RKO (cell line): ENCODE results near the gene TOP2B.

Experiments
- DNase-seq: peaks from one replicate; pipeline ENCODE4 v3.0.0-alpha.2; 2016; ENCODE audit warnings: low spot score

Gene TOP2B, protein sequence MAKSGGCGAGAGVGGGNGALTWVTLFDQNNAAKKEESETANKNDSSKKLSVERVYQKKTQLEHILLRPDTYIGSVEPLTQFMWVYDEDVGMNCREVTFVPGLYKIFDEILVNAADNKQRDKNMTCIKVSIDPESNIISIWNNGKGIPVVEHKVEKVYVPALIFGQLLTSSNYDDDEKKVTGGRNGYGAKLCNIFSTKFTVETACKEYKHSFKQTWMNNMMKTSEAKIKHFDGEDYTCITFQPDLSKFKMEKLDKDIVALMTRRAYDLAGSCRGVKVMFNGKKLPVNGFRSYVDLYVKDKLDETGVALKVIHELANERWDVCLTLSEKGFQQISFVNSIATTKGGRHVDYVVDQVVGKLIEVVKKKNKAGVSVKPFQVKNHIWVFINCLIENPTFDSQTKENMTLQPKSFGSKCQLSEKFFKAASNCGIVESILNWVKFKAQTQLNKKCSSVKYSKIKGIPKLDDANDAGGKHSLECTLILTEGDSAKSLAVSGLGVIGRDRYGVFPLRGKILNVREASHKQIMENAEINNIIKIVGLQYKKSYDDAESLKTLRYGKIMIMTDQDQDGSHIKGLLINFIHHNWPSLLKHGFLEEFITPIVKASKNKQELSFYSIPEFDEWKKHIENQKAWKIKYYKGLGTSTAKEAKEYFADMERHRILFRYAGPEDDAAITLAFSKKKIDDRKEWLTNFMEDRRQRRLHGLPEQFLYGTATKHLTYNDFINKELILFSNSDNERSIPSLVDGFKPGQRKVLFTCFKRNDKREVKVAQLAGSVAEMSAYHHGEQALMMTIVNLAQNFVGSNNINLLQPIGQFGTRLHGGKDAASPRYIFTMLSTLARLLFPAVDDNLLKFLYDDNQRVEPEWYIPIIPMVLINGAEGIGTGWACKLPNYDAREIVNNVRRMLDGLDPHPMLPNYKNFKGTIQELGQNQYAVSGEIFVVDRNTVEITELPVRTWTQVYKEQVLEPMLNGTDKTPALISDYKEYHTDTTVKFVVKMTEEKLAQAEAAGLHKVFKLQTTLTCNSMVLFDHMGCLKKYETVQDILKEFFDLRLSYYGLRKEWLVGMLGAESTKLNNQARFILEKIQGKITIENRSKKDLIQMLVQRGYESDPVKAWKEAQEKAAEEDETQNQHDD (N-terminal part only)

DNA sequence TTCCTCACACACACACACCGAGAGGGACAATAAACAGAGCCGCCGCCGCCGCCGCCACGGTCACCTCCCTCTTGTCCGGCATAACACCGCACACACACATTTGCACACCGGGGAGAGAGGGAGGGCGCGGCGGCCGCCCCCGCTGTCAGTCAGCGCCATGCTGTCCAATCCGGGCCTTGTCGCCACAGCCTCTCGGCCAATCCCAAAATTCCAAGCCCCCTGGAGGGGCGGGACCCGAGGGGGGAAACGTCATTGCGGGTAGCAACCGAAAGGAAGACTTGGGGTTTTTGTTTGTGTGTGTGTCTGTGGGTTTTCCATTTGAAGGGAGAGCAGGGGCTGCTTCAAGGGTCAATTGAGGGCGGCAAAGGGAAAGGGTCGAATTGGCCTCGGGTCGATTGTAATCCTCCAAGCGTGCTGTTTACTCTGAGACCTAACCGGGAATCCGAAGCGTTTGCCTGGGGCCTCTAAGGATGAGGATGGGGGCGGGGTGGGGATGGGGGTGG is at the start of gene TOP2B:
Gene TOP2B (minus strand): TSS at position 96 of the 503 bp plus-strand sequence. CDS start 610 bp downstream, outside the sequence.
- DNase-seq: peak; percentile 94

DNA sequence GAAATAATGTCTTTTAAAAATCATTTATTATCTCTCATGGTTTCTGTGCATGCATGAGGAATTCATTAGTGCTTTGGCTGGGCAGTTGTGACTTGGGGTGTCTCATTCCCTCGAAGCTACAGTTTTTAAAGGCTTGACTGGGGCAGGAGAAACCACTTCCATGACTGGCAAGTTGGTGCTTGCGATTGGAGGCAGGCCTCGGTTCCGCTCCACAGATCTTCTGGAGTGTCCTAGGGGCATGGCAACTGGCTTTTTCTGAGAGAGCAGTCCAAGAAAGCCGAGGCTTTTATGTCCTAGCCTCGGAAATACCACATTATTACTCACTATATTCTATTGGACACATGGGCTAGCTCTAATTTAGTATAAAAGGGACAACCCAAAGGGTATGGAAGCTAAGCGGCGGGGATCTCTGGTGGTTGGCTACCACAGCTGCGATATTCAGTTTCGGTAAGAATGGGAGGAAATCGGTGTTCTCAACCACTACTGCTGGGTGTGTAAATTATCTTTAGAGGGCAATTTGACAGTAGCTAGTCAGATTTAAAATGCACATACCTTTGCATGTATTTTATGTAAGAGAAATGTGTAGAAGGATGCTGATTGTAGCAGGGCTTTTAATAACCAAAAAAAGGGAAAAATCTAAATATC is 48.8 kb upstream of the TOP2B start:
- DNase-seq: no peak

DNA sequence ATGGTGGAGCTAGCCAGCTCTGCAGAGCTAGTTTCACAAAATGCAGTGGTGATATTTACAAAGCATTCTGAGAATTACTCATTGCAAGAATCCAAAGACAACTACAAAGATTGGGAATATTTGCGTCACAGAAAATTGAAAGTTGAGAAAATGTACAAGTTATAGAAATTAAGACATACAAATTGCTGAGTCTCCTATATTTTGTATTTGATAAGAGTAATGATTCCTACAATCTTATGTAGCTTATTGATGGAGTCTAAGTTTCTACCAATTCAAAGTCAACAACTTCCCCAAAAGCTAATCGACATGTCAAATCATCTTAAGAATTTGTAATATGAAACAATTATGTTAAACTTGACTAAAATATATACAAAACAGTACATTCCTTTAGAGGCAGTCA is 46.4 kb upstream of the TOP2B start:
- DNase-seq: no peak

DNA sequence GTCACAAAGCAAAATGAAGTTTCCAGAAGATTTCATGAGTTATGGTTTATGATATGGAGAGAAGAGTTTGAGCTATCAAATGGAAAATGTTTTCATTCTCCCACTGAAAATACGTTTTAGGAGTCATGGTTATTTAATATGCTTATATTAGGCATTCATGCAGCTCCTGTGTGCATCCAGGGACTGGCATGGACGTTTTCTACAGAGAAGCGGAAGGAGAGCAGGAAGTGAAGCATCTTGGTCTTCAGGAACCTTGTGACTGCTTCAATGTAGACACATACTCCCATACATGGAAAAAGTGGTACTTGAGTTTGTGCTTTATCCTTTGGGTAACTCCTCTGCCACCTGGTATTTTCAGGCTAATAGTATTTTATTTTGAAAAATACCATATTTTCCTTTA is 43.3 kb upstream of the TOP2B start:
- no peak for DNase-seq

DNA sequence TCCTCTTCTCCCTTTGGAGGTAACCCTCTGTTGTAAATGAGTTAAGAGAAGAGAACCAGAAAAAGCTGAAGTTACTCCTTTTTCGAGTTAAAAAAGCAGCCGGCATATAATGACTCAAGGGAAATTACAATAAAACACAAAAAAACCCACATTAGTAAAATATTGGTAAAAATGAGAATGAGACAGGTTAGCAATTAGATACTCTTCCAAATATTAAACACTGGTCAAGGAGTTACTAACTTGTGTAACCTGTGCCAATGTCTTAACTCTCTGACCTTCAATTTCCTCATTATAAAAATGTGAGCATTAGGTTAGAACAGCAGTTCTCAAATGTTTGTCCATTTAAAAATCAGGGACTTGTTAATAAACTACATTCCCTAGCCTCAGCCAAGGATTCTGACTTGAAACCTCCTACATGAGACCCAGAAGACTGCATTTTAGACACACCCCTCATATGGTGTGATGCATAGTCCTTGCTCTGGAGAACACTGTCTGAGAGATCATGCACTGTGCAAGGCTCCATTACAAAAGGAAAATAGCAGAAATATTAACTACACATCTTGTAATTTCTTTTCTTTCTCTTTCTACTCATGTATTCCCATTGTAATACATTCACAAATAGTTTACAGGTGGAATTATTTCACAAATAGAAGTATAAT is 42.7 kb upstream of the TOP2B start:
- DNase-seq: no peak

DNA sequence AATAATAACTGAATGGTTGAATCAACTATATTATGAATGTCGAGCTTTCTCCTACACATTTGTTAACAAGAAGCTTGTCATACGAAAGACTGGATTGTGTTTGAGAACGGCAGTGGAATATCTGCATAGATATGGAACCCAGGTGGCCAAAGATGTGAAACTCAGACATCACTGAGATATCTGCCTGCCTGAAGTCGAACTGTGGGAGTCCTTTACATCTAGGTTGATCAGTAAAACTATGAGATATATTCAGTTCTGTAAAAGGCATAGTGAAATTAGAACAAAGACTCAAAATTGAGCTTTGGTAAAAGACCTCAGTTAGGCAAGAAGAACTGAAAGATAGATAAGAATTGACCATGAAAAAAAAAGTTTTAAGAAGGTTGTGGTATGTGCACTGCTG is 41.5 kb upstream of the TOP2B start:
- DNase-seq: no peak

DNA sequence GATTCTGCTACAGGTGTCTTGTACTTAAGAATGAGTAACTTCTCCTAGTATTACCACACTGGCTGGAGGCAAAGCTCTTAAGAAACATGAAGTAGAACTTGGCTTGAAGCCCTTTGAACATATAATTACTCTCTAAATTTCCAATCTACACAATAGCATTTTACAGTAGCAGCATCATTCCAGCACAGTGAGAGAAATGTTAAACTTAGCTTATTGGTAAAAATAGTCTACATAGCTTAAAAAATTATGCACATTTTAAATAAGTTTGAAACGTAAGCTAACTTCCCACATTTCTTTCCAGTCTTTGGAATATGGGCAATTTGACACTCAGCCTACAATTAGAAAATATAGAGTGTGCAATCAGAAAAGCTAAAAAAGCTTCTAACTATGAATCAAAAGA is 32.8 kb upstream of the TOP2B start:
- DNase-seq: no peak

DNA sequence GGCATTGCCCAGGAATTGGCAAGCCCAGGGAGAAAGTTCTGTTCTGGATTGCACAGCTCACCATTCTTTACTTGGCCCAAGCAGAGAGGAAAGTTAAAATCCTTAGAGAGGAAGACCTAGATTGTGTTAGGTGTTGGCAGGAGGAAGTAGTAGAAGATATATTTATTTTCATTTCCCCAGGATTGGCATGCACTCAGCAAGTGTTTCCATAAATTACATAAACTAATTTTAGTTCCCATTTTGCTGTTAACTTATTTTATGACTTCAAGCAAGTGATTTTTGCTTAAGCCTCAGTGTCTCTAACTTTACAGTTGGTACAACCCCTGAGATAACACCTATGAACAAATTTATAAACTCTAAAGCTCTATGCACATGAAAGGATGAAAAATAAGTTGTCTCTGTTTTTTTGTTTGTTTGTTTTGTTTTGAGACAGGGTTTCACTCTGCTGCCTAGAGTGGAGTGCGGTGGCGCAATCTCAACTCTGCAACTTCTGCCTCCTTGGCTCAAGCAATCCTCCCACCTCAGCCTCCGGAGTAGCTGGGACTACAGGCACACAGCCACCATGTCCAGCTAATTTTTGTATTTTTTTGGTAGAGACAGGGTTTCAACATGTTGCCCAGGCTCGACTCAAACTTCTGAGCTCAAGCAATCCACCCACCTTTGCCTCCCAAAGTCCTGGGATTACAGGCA is 31.2 kb upstream of the TOP2B start:
- no peak for DNase-seq

DNA sequence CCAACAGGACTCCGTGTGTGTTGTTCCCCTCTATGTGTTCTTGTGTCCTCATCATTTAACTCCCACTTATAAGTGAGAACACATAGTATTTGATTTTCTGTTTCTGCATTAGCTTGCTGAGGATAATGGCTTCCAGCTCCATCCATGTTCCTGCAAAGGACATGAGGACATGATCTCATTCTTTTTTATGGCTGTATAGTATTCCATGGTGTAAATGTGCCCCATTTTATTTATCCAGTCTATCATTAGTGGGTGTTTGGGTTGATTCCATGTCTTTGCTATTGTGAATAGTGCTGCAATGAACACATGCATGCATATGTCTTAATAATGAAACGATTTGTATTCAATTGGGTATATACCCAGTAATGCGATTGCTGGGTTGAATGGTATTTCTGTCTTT is 28.5 kb upstream of the TOP2B start:
- DNase-seq: no peak

DNA sequence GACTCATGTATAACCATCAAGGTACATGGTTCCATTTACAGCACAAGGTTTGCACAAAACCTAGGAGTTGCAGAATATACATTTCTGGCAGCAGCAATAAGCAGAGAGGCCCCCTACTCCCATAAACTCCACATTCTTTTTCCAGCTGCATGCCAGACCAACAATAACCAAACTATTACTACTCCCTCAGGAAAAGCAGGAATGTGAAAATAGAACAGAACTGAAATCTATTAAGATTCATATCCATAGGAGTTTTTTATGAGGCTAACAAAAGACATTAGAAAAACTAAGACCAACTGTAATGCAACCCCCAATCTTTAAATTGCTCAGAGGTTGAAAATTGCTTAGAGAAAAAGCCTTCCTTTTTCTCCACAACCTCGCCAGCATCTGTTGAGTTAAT is 27.6 kb upstream of the TOP2B start:
- no peak for DNase-seq

DNA sequence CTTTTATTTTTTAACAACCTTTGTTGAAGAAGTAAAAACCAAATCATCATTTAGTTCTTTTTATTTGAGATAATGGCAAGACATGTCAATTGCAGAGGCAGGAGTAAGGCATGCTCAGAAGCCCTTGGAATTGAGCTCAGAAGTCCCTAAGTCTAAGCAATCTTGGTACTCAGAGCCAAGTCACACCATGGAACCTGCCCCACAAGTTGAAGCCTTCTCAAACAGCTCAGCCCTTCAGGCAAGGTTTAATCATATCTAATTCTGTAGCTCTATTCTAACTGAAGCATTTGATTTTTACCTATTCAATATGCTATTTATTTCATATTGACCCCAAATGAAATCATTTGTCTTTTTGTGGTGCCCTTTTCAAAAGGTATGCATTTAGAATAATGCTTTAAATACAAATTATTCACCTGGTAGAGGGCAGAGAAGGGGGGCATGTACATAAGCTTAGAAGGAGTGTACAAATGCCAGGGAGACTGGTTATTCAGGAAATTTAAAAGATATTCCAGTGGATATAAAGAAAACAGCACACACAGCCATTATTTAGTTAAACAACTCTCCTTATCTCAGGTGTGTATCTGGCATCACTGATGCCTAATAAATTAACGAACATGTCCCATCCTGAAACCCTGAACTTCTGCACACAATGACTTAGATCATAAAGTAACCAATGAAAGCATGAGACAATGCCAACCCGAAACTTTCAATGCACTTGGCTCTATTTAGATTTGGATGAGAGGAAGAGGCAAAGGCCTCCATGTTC is 26.2 kb upstream of the TOP2B start:
- no peak for DNase-seq

DNA sequence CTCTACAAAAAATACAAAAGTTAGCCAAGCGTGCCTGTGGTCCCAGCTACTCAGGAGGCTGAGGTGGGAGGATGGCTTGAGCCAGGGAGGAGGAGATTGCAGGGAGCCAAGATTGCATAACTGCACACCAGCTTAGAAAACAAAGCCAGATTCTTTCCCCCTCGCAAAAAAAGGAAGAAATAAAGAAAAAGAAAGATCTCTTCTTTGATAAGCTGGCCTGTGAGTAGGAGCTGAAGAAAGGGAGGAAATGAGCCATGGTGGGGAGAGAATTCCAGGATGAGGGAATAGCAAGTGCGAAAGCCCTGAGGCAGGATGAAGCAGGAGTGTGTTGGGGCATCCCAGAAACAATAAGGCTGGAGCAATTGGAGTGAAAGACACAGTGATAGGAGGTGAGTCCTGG is 24.5 kb upstream of the TOP2B start:
- no peak for DNase-seq

DNA sequence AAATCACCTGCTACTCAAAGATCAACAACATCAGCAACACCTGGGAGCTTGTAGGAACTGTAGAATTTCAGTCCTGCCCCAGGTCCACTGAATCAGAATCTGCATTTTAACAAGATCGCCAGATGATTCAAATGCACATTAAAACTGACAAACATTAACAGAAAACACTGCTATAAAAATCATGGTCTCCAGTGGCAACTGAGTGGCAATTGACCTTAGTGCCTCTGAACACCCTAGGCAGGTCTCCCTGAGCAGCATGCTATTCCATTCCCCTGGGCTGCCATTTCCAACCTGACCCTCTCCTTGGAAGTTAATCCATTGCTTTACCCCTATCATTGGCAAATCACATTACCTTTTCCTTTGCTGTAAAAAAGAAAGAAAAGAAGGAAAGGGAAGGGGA is 23.0 kb upstream of the TOP2B start:
- DNase-seq: no peak

DNA sequence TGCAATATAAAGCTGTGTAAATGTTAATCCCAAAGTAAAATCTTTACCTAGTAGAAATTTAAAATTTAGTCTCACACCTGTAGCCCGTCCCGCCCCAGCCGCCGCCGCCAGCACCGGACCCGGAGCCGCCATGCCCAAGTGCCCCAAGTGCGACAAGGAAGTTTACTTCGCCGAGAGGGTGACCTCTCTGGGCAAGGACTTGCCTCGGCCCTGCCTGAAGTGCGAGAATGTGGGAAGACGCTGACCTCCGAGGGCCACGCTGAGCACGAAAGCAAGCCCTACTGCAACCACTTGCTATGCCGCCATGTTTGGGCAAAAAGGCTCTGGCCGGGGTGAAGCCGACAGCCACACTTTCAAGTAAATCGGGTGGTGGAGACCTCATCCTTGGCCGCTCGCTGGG is 22.1 kb upstream of the TOP2B start:
- no peak for DNase-seq

DNA sequence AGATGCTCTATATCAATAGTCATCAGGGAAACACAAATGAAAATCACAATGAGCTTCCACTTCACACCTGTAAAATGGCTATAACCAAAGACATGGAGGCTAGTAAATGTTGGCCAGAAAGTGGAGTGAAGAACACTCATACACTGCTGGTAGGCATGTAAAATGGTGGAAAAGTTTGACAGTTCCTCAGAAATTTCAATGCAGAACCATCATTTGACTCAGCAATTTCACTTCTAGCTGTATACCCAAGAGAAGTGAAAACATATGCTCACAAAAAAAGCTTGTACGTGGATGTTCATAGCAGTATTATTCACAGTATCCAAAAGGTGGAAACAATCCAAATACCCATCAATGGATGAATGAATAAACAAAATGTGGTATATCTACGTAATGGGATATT is 19.2 kb upstream of the TOP2B start:
- DNase-seq: no peak

DNA sequence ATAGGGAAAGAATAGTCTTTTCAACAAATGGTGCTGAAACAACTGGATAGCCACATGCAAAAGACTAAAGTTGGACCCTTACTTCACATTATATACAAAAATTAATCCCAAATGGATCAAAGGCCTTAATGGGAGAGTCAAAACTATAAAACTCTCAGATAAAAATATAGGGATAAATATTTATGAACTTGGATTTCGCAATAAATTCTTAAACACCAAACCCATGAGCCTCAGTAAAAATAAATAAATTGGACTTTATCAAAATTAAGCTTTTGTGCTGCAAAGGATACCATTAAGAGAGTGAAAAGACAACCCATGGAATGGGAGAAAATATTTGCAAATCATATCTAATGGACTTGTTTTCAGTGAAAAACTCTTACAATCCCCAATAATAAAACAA is 18.7 kb upstream of the TOP2B start:
- DNase-seq: no peak

DNA sequence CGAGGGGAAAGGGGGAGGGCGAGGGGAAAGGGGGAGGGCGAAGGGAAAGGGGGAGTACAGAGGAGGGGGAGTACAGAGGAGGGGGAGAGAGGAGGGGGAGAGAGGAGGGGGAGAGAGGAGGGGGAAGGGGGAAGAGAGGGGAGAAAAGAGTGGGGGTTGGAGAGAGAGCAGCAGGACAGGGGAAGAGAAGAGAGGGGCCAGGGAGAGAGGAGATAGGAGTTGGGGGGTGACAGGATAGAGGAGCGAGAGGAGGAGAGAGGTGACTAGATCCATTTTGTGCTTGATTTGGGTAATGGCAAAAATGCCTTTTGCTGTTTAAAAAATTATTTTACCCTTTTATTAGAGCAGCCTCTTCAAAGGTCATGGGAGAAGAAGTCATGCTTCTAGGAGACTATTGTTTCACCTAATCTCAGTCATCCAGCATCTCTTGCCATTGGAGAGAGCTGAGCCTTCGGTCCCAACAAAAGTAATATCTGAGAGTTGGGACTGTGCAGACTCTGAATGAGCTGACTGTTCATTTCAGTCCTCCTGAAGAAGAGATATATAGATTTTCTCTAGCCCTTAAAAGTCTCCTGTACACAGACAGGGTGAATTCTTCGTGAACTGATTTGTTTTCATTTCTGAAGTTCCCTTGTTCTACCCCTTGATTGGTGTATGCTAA is 15.1 kb upstream of the TOP2B start:
- no peak for DNase-seq

DNA sequence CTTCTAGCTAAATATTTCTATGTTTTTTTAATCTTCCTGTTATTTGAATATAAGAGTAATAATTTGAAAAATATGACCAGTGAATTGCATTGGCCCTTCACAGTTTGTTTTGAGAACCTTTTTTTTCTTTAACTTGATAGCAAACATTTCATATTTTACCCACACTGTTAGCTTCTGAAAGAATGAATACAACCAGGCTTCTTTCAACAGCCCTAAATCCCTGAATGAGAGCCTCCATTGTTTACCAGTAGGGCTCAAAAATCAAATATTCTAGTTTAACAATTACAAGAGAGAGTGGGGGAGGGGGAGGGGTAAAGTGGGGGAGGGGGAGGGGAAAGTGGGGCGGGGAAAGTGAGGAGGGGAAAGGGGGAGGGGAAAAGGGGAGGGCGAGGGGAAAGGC is 14.5 kb upstream of the TOP2B start:
- no peak for DNase-seq

DNA sequence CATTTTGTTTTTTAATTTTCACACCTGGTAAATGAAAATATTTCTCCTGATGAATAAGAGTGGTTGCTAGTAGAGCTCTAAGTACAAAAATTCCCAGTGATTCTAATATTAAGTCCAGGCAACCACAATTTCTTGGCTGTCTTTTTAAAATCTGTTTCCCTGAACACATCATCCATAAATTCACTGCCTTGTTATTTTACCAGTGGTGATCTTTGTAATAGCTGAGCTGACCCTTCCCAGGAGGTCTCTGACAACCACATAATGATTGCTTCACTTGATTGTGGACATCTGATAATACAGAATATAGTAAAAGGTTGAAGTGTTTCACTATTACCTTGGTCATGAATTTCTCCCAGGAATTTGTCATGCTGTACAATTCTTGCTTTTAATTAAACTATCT is 13.9 kb upstream of the TOP2B start:
- DNase-seq: no peak

DNA sequence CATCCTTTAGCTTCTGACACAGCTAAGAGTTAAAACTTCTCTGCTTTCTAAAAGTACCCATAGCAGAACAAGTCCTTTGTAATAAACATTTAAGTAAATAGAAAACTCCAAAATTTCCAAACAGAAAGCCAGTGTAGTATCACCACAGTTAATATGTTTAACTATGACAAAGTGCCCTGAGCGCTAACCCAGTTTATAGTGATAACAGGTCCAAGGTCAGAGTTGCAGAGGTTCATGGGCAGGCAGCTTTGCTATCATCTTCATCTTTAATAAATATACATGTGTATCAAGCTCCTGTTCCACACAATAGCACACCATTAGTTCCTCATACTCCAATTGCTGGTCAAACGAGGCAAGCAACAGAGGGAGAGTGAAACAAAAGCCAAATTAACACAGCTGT is 12.4 kb upstream of the TOP2B start:
- DNase-seq: no peak
